Gastrocnemius medialis (tissue), 4 donors: ENCODE measurements around the gene NCBP2.

Source experiments
- POLR2A ChIP-seq, 2 donors: fragments of 450-650 bp; IDR thresholded peaks; one replicate each; pipeline ENCODE4 v1.6.1; 2017; ENCODE audit warnings: antibody characterized with exemption in 2 of 2, mild to moderate bottlenecking in 2 of 2, moderate library complexity in 2 of 2
- TF ChIP-seq, protein P1 (sequence below), 5 experiments: fragments of 450-650 bp in 3 of 5; fragments of 200-600 bp in 2 of 5; sonication (generic) in 2 of 5; IDR thresholded peaks in 4 of 5; conservative IDR thresholded peaks in 1 of 5; 1 replicate in 4 of 5; 2 replicates in 1 of 5; pipeline ENCODE4 v1.5.1; 2016 to 2019; ENCODE audit warnings: antibody characterized with exemption in 5 of 5, mild to moderate bottlenecking in 3 of 5, moderate library complexity in 3 of 5

DNA sequence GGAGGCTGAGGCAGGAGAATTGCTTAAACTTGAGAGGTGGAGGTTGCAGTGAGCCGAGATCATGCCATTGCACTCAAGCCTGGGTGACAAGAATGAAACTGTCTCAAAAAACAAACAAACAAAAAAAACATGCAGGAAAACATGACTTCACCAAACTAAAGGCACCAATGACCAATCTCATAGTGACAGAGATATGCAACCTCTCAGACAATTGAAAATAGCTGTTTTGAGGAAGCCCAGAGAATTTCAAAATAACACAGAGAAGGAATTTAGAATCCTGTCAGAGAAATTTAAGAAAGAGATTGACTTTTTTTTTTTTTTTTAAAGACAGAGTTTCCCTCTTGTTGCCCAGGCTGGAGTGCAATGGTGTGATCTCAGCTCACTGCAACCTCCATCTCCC is 26.1 kb downstream of the NCBP2 start:
- TF ChIP-seq, protein P1, sequence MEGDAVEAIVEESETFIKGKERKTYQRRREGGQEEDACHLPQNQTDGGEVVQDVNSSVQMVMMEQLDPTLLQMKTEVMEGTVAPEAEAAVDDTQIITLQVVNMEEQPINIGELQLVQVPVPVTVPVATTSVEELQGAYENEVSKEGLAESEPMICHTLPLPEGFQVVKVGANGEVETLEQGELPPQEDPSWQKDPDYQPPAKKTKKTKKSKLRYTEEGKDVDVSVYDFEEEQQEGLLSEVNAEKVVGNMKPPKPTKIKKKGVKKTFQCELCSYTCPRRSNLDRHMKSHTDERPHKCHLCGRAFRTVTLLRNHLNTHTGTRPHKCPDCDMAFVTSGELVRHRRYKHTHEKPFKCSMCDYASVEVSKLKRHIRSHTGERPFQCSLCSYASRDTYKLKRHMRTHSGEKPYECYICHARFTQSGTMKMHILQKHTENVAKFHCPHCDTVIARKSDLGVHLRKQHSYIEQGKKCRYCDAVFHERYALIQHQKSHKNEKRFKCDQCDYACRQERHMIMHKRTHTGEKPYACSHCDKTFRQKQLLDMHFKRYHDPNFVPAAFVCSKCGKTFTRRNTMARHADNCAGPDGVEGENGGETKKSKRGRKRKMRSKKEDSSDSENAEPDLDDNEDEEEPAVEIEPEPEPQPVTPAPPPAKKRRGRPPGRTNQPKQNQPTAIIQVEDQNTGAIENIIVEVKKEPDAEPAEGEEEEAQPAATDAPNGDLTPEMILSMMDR (IDR thresholded peaks at IDR 0.05 in 4 of 5, conservative IDR thresholded peaks at IDR 0.05 in 1 of 5): no peak
- TF ChIP-seq POLR2A (IDR thresholded peaks at IDR 0.05): no peak
